Endodermal cell (in vitro differentiated cells): Measurements from ENCODE around the gene CEACAM18. TPM values are rescaled to one million over a fixed set of nuclear protein-coding genes. Genes with fewer than 3 reads are reported as not detected.
A peak's percentile ranks its signal among the peaks of the same experiment; 100 is the strongest.

Experiments used
- DNase-seq: peaks from one replicate; pipeline ENCODE4 v3.0.0-alpha.2; 2017
- H3K27ac ChIP-seq: 2 replicates; pipeline ENCODE4 v1.5.1; 2013; ENCODE audit warnings: mild to moderate bottlenecking, low read depth, low read length, moderate library complexity
- H3K27me3 ChIP-seq: 2 replicates; pipeline ENCODE4 v1.6.1; 2013; ENCODE audit warnings: mild to moderate bottlenecking, low read length, moderate library complexity; ENCODE audit not compliant: insufficient read depth, control insufficient read depth, poor library complexity, severe bottlenecking
- H3K36me3 ChIP-seq: 2 replicates; pipeline ENCODE4 v1.7.0; 2013; ENCODE audit warnings: mild to moderate bottlenecking, low read length, moderate library complexity; ENCODE audit not compliant: control insufficient read depth, insufficient read depth
- H3K4me1 ChIP-seq: one replicate; pipeline ENCODE4 v1.7.0; 2013; ENCODE audit warnings: low read length; ENCODE audit not compliant: control insufficient read depth, insufficient read depth
- H3K4me3 ChIP-seq: 2 replicates; pipeline ENCODE4 v1.5.1; 2013; ENCODE audit warnings: mild to moderate bottlenecking, low read length, moderate library complexity
- H3K9ac ChIP-seq: 2 replicates; pipeline ENCODE4 v1.6.1; 2013; ENCODE audit warnings: mild to moderate bottlenecking, low read length, moderate library complexity; ENCODE audit not compliant: poor library complexity, severe bottlenecking; ENCODE audit errors: extremely low read depth
- H3K9me3 ChIP-seq: 2 replicates; pipeline ENCODE4 v1.6.1; 2013; ENCODE audit warnings: mild to moderate bottlenecking, low read length, moderate library complexity; ENCODE audit not compliant: control insufficient read depth
- H3K27ac Mint-ChIP-seq: 2 replicates; pipeline ENCODE4 v1.8.0; 2020; ENCODE audit warnings: mixed read lengths
- H3K27me3 Mint-ChIP-seq: 2 replicates; pipeline ENCODE4 v1.8.0; 2021; ENCODE audit warnings: mild to moderate bottlenecking, mixed read lengths; ENCODE audit not compliant: insufficient read depth
- H3K36me3 Mint-ChIP-seq: 2 replicates; pipeline ENCODE4 v1.8.0; 2020; ENCODE audit warnings: low read depth, mixed read lengths
- H3K4me1 Mint-ChIP-seq: 2 replicates; pipeline ENCODE4 v1.8.0; 2020; ENCODE audit warnings: mixed read lengths
- H3K4me3 Mint-ChIP-seq: 2 replicates; pipeline ENCODE4 v1.8.0; 2020; ENCODE audit warnings: mild to moderate bottlenecking, moderate library complexity, mixed read lengths
- H3K9me3 Mint-ChIP-seq: 2 replicates; pipeline ENCODE4 v1.8.0; 2020; ENCODE audit warnings: mild to moderate bottlenecking, mixed read lengths
- CTCF ChIP-seq: fragments of 200-600 bp; sonication (generic); conservative IDR thresholded peaks from 2 replicates; pipeline ENCODE4 v1.5.0; 2021; ENCODE audit warnings: antibody characterized with exemption, mild to moderate bottlenecking
- WGBS, 2 experiments: methylation state at CpG; one replicate each; pipeline versions ENCODE4 v1.1.5 to v1.1.7; 2013; ENCODE audit warnings: missing lambda C conversion rate in 2 of 2, mixed read lengths in 1 of 2; ENCODE audit not compliant: insufficient coverage in 1 of 2, insufficient read length in 1 of 2; 5-methylcytosine and 5-hydroxymethylcytosine counted together
- total RNA-seq, 2 donors: library from RNA; stranded (reverse); fragmentation: NEBNext Ultra II Directional in 1 of 2; extraction: Animal tissue kit (Norgen Biotek cat#: 25700) in 1 of 2; gene quantifications; 2 replicates in 1 of 2; 3 replicates in 1 of 2; pipeline ENCODE4 v1.2.1, GENCODE V29; 2021

Gene CEACAM18
- total RNA-seq, 2 donors from 2014 or later: not detected

GRCh38 chr19:51472607-51473006 is 5.7 kb upstream of the CEACAM18 start:
- H3K36me3 Mint-ChIP-seq: no peaks in the 10 kb centered on the region
- no peak for DNase-seq
- H3K4me1 Mint-ChIP-seq: no peaks in the 10 kb centered on the region
- no peak for TF ChIP-seq CTCF
- no peak overlapping the region for H3K4me3 ChIP-seq
- 26% methylated on average over 4 of the region's 4 CpGs; no CpG with 5 or more reads in 1 of the 2 experiments for WGBS, 2 experiments
- H3K4me1 ChIP-seq: no peaks in the 10 kb centered on the region
- no peak overlapping the region for H3K27ac ChIP-seq
- H3K27me3 ChIP-seq: peaks cover 27% of the 10 kb centered on the region
- H3K27me3 Mint-ChIP-seq: peaks cover 39% of the 10 kb centered on the region
- H3K27ac Mint-ChIP-seq: no peak overlapping the region
- no peak overlapping the region for H3K9ac ChIP-seq
- no peaks in the 10 kb centered on the region for H3K9me3 ChIP-seq
- H3K4me3 Mint-ChIP-seq: no peak overlapping the region
- no peaks in the 10 kb centered on the region for H3K36me3 ChIP-seq
- H3K9me3 Mint-ChIP-seq: no peaks in the 10 kb centered on the region

GRCh38 chr19:51473009-51473707 is 5.2 kb upstream of the CEACAM18 start:
- H3K4me3 ChIP-seq: no peak overlapping the region
- H3K4me1 Mint-ChIP-seq: no peaks in the 10 kb centered on the region
- no peaks in the 10 kb centered on the region for H3K36me3 Mint-ChIP-seq
- no peak overlapping the region for H3K4me3 Mint-ChIP-seq
- H3K9me3 ChIP-seq: no peaks in the 10 kb centered on the region
- H3K9ac ChIP-seq: no peak overlapping the region
- no peak overlapping the region for H3K27ac ChIP-seq
- H3K27me3 ChIP-seq: peaks cover 21% of the 10 kb centered on the region
- no peaks in the 10 kb centered on the region for H3K4me1 ChIP-seq
- DNase-seq: peak; percentile 90
- no peak overlapping the region for H3K27ac Mint-ChIP-seq
- H3K9me3 Mint-ChIP-seq: no peaks in the 10 kb centered on the region
- no peaks in the 10 kb centered on the region for H3K36me3 ChIP-seq
- peak; percentile 92 for TF ChIP-seq CTCF
- 47 to 62% methylated on average over 3 to 4 of the region's 7 CpGs for WGBS, 2 experiments
- H3K27me3 Mint-ChIP-seq: peaks cover 35% of the 10 kb centered on the region

DNA sequence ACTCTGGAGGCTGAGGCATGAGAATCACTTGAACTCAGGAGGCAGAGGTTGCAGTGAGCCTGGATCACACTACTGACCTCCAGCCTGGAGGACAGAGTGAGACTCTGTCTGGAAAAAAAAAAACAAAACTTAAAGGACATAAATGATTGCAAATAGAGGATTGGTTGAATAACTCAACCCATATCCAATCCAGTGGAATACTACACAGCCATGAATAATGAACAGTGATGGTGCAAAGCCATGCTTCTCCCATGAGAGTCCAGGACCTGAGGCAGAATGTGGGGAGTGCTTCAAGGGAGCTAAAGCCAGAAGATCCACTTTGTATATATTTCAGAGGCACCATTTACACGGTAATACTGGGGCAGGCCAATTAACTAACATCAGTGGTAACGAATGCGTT is 2.2 kb upstream of the CEACAM18 start:
- Mint-ChIP-seq H3K4me1 (no peaks in the 10 kb centered on the region), H3K27me3 (peaks cover 25% of the 10 kb centered on the region), H3K9me3 (no peaks in the 10 kb centered on the region), H3K4me3 (no peak overlapping the region), H3K36me3 (no peaks in the 10 kb centered on the region), H3K27ac (no peak overlapping the region)
- Histone ChIP-seq H3K9me3 (no peaks in the 10 kb centered on the region), H3K36me3 (no peaks in the 10 kb centered on the region), H3K9ac (no peak overlapping the region), H3K4me3 (no peak overlapping the region), H3K27ac (no peak overlapping the region), H3K4me1 (no peaks in the 10 kb centered on the region), H3K27me3 (peaks cover 5% of the 10 kb centered on the region)
- no peak for TF ChIP-seq CTCF
- WGBS, 2 experiments: 85 to 90% methylated on average over 3 of the region's 3 CpGs
- DNase-seq: no peak
